Muscle of back (tissue), 11 donors: ENCODE data around the gene HGFAC. TPM values are rescaled to one million over a fixed set of nuclear protein-coding genes. Genes with fewer than 3 reads are reported as not detected.

ENCODE experiments used
- DNase-seq, 3 donors: peaks; one replicate each; pipeline versions ENCODE4 v3.0.0 to v3.0.0-alpha.2; 2013
- polyA plus RNA-seq, 10 donors: library from polyadenylated mRNA; unstranded; fragments of 120-200 nt; gene quantifications; one replicate each; pipeline ENCODE4 v1.2.1, GENCODE V29; 2013; ENCODE audit not compliant: insufficient read length in 10 of 10

HGFAC gene
- polyA plus RNA-seq, 10 donors, result 0.56 to 1.8 (median 1.1) TPM

DNA sequence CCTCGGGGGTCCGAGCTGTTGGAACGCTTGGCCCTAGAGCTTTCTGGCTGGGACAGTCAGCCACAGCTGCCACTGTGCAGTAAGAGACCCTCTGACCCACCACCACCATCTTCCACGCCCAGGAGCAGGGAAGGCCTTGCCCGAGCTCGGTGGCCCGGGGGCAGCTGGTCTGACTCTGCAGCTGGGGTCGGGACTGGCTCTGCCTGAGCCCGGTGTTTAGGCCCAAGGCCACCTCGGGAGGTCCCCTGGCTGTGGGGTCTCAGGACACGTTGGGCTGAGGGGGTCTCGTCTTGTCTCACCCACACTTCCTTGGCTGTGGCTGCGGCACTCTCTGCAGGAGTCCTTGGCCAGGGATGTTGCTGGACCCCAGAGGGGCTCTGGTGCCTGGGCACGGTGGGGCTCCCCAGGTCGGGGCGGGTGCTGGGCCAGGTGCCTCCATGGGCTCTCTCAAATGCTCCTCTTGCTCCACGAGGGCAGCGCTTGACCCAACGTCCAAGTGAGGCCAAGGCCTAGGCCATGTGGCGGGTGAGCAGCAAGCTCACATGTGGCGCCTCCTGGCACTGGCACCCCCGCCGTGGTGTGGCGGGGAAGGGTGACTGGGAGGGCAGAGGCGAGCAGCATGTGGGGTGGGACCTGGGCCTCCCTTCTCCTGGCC is 44.2 kb downstream of the HGFAC start:
- no peak for DNase-seq

DNA sequence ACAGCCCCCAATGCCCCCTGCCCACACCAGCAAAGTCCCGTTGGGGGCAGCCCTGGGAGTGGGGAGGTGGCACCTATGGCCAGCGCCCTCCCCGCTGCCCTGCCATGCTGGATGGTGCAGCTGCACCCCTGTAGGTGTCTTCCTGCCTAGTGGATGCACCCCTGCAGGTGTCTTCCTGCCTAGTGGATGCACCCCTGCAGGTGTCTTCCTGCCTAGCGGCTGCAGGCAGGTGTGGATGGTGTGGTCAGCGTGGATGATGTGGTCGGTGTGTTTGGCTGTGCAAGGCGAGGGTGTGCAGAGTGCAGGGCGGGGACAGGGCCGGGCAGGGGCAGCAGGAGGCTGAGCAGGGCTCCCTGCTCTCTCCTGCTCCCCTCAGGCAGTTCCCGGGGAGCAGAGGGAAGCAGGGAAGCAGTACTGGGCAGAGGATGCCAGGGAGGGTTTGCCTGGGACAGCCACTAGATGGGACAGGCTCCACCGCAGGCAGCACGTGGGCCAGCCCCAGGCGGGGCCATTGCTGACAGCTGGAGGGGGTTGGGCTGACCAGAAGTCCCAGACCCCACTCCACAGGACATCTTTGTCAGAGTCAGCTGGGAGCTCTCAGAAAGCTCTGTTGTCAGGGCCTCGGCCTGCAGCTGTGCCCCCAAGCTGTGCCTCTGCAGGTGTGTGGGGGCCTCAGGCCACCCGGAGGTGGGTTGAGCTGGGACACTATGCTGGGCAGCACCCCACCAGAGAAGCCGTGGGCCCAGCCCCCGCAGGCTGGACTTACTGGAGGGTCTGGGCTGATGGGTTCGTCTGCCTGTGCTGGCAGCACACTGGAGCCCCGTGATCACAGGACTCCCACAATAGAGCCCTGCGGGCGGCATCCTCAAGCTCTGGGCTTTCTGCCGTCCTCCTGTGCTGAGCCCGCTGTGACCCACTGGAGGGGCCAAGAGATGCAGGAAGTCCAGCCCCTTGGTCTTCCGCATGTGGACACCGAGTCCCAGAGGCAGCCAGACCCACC is 45.1 kb downstream of the HGFAC start:
- DNase-seq, result no peak

DNA sequence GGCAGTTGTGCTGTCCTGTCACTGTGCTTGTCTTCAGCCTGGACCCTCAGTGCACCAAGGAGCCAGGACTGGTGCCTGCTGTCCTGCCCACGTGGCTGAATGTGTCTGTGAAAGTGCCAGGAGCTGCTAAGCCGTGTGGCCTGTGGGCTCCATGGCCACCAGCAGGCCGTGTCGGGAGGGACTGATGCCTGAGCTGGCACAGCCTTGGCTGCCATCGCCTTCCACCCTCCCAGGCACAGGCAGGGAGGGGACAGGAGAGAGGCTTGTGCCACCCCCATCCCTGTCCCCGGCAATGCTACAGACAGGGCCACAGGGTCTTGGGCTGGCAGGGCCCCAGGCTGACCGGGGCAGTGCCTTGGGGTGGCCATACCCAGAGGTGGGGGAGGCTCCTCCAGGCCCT is 46.1 kb downstream of the HGFAC start:
- DNase-seq, result no peak

DNA sequence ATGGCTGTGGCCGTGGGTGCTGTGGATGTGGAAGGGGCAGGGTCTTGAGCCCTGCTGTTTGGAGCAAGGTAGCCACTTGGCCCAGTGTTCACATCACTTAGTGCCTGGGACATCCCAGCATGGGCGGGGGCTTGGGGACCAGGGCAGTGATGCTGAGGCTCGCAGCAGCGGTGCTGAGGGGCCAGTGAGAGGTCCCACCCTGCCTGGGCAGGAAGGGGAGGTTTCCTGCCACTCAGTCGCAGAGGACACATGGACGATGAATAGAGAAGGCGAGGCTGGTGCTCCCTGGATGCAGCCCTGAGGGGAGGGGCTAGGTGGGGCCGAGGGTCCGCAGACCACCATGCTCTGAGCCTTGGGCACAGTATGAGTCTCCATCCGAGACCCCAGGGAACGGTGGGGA is 47.1 kb downstream of the HGFAC start:
- no peak for DNase-seq

DNA sequence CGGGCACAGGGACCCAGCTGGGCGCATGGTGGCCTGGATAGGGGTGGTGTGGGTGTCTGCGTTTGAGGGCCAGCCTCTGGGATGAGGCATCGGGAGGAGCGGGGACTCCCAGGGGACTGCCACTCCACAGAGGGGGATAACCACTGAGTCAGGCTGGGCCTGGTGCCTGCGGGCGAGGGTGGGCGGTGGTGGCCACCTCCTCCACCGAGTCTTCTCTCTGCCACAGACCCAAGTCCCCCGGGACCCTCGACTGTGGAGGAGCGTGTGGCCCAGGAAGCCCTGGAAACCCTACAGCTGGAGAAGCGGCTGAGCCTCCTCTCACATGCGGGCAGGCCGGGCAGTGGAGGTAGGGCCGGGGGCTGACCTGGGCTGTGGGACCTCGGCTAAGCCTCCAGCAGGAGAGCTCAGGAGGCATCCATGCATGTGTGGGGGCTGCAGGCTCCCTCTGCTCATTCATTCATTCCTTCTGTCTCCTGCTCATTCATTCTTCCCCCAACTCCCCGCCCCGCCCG is 47.7 kb downstream of the HGFAC start:
- DNase-seq, result no peak

DNA sequence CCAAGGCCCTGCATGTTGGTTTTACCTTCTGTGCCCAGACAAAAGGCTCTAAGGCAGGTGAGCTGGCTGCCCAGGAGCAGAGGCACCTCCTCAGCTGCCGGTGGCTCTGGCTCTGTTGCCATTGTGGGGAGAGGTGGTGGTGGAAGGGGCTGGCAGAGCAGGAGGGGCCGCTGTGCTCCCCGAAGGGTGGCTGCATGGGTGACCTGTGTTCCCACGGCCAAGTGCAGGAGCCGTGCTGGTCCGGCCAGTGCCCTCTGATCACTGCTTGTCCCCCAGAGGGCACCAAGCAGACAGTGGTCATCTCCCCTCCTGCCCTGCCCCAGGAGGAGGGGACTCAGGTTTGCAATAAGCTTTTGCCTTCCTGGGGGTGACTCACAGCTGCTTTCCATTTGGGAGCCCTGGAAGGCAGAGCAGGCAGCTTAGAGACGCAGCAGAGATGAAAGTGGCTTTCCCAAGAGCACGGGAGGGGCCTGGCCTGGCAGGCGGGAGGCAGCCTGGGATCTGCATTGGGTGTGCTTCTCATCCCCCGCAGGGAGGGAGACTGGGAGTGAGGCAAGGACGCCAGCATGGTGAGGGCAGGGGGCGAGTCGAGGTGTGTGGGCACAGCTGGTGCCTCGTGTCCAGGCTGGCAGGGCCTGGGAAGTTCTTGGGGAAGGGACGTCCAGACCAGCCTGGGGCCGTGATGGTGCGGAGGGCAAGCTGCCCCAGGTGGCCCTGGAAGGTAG is 50.1 kb downstream of the HGFAC start:
- DNase-seq, result no peak

DNA sequence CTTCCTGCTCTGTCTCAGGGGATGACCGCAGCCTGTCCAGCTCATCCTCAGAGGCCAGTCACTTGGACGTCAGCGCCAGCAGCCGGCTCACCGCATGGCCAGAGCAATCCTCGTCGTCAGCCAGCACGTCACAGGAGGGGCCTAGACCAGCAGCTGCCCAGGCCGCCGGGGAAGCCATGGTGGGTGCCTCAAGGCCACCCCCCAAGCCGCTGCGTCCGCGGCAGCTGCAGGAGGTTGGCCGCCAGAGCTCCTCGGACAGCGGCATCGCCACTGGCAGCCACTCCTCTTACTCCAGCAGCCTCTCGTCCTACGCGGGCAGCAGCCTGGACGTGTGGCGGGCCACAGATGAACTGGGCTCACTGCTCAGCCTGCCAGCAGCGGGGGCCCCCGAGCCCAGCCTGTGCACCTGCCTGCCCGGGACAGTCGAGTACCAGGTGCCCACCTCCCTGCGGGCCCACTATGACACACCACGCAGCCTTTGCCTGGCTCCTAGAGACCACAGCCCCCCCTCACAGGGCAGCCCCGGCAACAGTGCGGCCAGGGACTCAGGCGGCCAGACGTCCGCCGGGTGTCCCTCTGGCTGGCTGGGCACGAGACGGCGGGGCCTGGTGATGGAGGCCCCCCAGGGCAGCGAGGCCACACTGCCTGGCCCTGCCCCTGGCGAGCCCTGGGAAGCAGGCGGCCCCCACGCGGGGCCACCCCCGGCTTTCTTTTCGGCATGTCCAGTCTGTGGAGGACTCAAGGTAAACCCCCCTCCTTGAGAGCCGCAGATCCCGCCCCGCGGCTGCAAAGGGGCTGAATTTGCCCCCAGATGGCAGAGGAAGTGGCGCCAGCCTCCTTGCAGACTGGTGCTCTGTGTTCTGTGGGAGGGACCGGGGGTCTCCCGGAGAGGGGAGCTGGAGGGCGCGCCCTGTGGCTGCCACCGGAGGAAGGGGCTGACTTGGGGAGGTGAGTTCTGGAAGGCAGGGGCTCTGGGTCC is 51.3 kb downstream of the HGFAC start:
- DNase-seq, result peak in 1 of 3 donors; percentile 42

DNA sequence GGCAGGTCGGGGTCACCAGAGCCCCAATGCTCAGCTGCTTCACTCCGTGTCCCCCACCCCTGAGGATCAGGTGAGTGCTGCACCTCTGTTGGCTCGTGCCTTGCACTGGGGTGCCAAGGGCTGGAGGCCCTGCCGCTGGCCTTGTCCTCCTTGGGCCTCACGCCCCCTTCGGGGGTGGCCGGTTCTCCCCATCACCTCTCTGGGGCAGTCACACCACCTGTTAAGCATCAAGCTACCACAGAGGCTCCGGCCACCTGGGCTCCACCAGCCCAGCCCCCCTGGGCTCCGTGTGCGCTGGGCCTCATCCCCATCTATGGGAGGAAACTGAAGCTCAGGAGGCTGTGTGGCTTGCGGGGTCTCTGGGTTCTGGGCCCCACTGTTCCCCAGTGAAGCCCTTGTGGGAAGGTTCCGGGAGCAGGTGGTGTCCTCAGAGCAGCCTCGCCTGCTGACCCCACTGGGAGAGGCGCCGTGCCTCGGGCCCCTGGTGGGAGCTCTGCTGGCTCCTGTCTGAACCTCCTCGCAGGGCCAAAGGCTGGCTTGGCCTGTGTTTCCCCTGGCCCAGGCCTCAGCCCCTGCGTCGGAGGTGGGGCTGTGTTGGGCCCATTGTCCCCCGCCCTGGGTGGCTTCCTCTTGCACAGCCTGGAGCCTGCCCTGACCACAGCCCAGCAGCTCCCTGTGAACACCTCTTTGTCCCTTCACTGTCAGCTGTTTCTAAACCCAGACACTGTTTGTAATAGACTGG is 52.1 kb downstream of the HGFAC start:
- no peak for DNase-seq

DNA sequence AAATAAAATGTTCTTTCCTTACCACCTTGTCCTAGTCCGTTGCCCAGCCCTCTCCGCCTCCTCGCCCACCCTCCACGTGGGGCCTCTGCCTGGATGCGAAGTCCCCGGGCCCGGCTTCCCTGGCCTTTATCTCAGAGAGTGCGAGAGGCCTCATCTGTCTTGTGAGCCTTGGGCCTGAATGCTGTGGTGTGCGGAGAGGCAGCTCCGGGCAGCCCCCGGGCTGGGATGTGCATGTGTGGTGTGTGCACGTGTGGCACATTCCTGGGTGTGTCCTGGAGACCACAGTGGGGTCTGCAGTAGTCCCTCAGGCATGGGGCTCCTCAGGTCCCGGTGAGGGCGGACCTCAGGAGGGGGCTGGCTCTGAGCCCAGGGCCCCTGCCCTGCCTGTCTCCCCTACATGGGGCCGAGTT is 52.7 kb downstream of the HGFAC start:
- no peak for DNase-seq

DNA sequence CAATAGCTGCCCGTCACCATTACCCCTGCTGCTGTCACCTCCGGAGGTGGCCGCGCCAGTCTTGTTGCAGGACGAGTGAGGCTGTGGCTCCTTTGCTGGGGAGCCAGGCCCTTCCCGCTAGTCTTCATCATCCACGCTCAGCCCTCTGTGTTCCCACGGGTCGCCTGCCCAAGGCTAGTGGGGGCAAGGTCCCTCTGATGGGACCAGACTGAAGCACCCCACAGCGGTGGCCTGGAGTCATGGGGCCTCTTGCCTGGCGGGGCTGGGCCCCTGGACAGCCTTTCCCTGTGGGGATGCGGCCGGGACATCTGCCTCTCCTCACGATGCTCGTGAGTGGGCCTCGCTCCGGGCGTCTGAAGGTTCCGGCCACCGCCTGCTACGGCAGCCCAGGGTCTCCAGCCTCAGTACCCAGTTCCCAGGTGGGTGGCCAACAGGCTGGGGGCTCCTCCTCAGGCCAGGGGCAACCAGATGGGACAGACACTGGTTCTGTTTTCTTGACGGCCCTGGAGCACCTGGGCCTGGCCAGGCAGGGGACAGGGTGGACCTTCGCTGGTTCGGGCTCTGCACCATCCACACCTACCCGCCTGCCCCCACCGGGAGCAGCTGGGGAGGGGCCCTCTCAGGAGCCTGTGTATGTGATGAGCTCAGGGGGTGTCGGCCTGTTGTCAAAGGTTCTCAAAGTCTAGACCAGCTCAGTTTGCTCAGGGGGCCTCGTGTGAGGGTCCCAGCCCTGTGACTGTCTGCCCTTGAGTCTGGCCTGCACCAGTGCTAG is 53.6 kb downstream of the HGFAC start:
- no peak for DNase-seq

DNA sequence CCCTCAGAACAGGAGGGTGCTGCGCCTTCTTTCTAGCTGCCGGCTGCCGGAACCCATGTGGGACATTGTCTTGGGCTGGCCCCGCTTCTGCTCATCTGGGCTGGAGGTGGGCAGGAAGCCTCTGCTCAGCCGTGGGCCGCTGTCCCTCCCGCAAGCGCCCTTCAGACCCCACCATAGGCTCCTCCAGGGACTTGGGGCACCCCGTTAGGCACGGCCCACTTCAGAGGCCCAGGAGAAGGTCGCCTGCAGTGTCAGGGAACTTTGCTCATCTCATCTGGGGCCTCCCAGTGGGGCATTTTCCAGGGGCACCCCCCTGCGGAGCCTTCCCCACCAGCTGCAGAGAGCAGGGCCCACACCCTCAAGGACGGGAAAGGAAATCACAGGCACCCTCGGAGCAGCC is 54.3 kb downstream of the HGFAC start:
- DNase-seq, result no peak

DNA sequence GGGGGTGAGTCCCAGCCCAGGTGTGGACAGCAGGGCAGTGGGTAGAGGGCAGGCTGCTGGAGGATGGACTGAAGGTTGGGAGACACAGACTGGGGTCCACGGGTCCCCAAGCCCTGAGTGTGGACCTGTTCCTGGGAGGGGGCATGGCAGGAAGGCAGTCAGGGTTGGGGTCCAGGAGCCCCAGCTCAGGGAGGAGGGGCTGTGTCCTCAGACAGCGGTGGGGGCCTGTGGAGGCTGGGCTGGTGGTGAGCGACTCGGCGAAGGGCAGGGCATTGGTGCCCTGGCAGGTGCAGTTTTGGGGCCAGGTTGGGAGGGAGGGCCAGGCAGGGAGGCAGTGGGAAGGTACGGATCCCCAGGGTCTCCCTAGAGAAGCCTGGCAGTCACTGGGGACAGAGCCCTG is 55.3 kb downstream of the HGFAC start:
- DNase-seq, result no peak

DNA sequence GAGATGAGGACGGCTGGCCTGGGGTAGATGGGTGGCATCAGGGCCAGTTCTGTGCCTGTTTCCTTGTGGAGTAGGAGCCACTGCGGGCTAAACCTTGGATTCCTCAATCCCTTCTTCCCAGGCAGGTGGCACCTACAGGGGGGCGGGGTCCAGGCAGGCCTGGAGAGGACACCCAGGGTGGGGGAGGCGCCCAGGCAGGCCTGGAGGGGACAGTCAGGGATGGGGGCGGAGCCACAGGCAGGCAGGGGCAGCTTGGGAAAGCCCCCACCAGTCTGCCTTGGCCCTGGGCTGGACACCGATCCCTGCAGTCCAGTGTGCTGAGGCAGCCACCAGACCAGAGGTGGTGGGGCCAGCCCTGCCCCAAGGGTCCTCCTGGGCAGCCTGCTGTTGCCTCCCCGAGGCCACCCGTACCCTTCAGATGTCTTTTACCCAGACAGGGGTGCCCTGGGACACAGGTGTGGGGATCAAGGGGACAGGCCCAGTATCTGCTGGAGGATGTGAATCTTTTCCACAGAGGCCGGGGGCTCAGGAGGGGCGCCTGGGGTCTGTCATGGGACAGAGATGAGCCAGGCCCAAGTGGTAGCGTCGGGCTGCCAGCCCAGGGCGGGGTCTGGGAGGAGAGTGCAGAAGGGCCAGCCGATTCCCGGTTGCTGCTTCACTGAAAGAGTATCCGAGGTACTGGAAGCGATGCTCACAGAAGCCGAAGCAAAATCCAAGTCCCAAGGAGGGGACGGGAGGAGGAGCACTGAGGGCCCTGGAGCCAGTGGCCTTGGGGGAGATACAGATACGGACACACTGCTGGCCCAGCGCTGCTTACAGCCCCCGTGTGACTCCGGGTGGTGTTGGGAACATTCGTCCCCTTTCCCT is 56.0 kb downstream of the HGFAC start:
- DNase-seq, result no peak

DNA sequence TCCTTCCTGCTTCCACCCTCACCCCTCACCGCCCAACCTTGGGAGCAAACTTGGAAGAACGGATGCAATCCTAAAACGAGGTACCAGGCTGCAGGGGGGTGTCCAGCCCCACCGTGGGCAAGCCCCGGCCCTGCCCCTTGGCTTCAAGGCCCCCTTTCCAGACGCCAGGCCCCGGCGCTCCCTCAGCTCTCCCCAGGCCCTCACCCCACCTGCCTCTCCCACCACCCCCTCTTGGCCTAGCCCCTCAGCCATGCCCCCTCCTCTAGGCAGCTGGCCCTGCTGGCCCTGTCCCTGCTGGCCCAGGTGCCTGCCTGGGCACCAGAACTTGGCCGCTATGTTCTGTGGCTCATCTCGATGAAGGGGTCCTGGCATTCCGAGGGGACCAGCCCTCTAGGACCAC is 56.6 kb downstream of the HGFAC start:
- DNase-seq, result no peak
